Measurements from ENCODE around the gene FSTL1.
A peak's percentile ranks its signal among the peaks of the same experiment; 100 is the strongest.

The FSTL1 gene

GRCh38 chr3:120450600-120451271 lies at the start of gene FSTL1:
Gene FSTL1 (minus strand): TSS chr3:120450992. CDS start chr3:120450746, 246 bp downstream.
- DNase-seq, result peak; percentile 36

GRCh38 chr3:120498556-120499346 lies 48.0 kb upstream of the FSTL1 start:
- no peak for DNase-seq

GRCh38 chr3:120497818-120498217 lies 47.0 kb upstream of the FSTL1 start:
- no peak for DNase-seq

GRCh38 chr3:120497336-120497735 lies 46.5 kb upstream of the FSTL1 start:
- DNase-seq, result no peak

GRCh38 chr3:120496278-120497002 lies 45.6 kb upstream of the FSTL1 start:
- DNase-seq, result no peak

- no peak for DNase-seq
Observed at GRCh38 chr3:120495809-120496208, 45.0 kb upstream of the FSTL1 start.

GRCh38 chr3:120492103-120492502 lies 41.3 kb upstream of the FSTL1 start:
- no peak for DNase-seq

- DNase-seq, result no peak
Observed at GRCh38 chr3:120489421-120489820, 38.6 kb upstream of the FSTL1 start.

- no peak for DNase-seq
Observed at GRCh38 chr3:120488296-120488695, 37.5 kb upstream of the FSTL1 start.

- DNase-seq, result no peak
Observed at GRCh38 chr3:120487191-120487650, 36.4 kb upstream of the FSTL1 start.

- no peak for DNase-seq
Observed at GRCh38 chr3:120481081-120481480, 30.3 kb upstream of the FSTL1 start.

- no peak for DNase-seq
Observed at GRCh38 chr3:120477781-120478180, 27.0 kb upstream of the FSTL1 start.

- DNase-seq, result no peak
Observed at GRCh38 chr3:120475722-120476377, 25.1 kb upstream of the FSTL1 start.

- no peak for DNase-seq
Observed at GRCh38 chr3:120473896-120474675, 23.3 kb upstream of the FSTL1 start.

GRCh38 chr3:120473389-120473788 lies 22.6 kb upstream of the FSTL1 start:
- no peak for DNase-seq

- no peak for DNase-seq
Observed at GRCh38 chr3:120472121-120472844, 21.5 kb upstream of the FSTL1 start.

- DNase-seq, result no peak
Observed at GRCh38 chr3:120471643-120472042, 20.9 kb upstream of the FSTL1 start.

GRCh38 chr3:120470870-120471269 lies 20.1 kb upstream of the FSTL1 start:
- no peak for DNase-seq

GRCh38 chr3:120469882-120470301 lies 19.1 kb upstream of the FSTL1 start:
- no peak for DNase-seq

- DNase-seq, result no peak
Observed at GRCh38 chr3:120469440-120469839, 18.6 kb upstream of the FSTL1 start.

GRCh38 chr3:120468635-120469295 lies 18.0 kb upstream of the FSTL1 start:
- DNase-seq, result no peak

All from RPMI8226 (cell line).